Measurements from ENCODE around the gene ATP6V1G1. TPM values are rescaled to one million over a fixed set of nuclear protein-coding genes. Genes with fewer than 3 reads are reported as not detected.

ATP6V1G1 gene
- total and polyA plus RNA-seq, 2 of the 13 experiments (the other 11 are each of a cell fraction or from before 2014, with no cell fraction given): 108 to 158 TPM

- Histone ChIP-seq H3K36me3 (replicated peaks in 1 of 2; ENCODE audit: control insufficient read depth in 1 of 2, insufficient read depth in 2 of 2, low read length in 2 of 2) (peaks cover 7 to 15% of the 10 kb centered on the region in 2 experiments), H3K79me2 (ENCODE audit: insufficient read depth, low read length) (peaks cover 57% of the 10 kb centered on the region), H2AFZ (ENCODE audit: low read length) (no peak overlapping the region), H3K4me1 (ENCODE audit: insufficient read depth, low read length) (peaks cover 52% of the 10 kb centered on the region), H3K27ac (ENCODE audit: extremely low read length, insufficient read depth, low read length) (peak overlapping the region; percentile 95), H3K4me2 (ENCODE audit: low read depth, low read length) (peak overlapping the region; percentile 99), H3K27me3 (ENCODE audit: control insufficient read depth in 1 of 2, insufficient read depth in 2 of 2, low read length in 2 of 2) (peaks cover 0 to 4% of the 10 kb centered on the region in 2 experiments; a peak in 2 of 5 replicates), H3K9me3 (ENCODE audit: low read length) (no peaks in the 10 kb centered on the region), H3K9ac (ENCODE audit: insufficient read depth, low read depth, low read length) (peak overlapping the region; percentile 99), H4K20me1 (ENCODE audit: insufficient read depth, low read length) (peaks cover 41% of the 10 kb centered on the region), H3K4me3 (replicated peaks in 1 of 3; ENCODE audit: insufficient read depth in 1 of 3, low read depth in 2 of 3, low read length in 3 of 3) (peak overlapping the region; percentile 84 to 96 (median 92))
- in situ Hi-C loops (cut with HindIII; ENCODE audit: extremely low pct_ligation_motif_present, low pct_unique_long_range_greater_than_20kb): no loop called here
- intact Hi-C loops (cut with micrococcal nuclease; ENCODE audit: unreplicated experiment): loop anchor here (5.0 kb wide), 2 partner anchors 51 to 101 kb away; no protein-coding TSS in a partner anchor
- ATAC-seq: no peak
- CTCF ChIA-PET (ENCODE audit: low intra/inter-chr PET ratio, low total read pairs): no interaction called here
- DNase-seq (ENCODE audit: low spot score): no peak
- FAIRE-seq: no peak
- 3% methylated on average over 12 of the region's 12 CpGs for WGBS (ENCODE audit: low lambda C conversion rate)
- no TSS peak for BruUV-seq (replicated peaks)
- POLR2A ChIA-PET: interaction anchor here (0.8 to 2.9 kb wide), 12 partner anchors 8 to 86 kb away, joined by 4 to 47 read pairs (median 8); partner anchors contain the start of genes TMEM268 and WHRN
- TF ChIP-seq ZNF737 (CRISPR knock-in tag; IDR thresholded peaks at IDR 0.05; ENCODE audit: borderline replicate concordance): no peak
- TF ChIP-seq ZNF432 (CRISPR knock-in tag; IDR thresholded peaks at IDR 0.05; ENCODE audit: borderline replicate concordance): no peak
- no peak for TF ChIP-seq EP300 (IDR thresholded peaks at IDR 0.05; ENCODE audit: low read depth in 2 of 2, low read length in 2 of 2)
- no peak for TF ChIP-seq EP300 (CRISPR knock-in tag; IDR thresholded peaks at IDR 0.05; ENCODE audit: borderline replicate concordance)
- TF ChIP-seq ZMYM3 (CRISPR knock-in tag; IDR thresholded peaks at IDR 0.05): no peak
- no peak for TF ChIP-seq GABPB1 (CRISPR knock-in tag; IDR thresholded peaks at IDR 0.05)
- no peak for TF ChIP-seq RXRA (CRISPR knock-in tag; IDR thresholded peaks at IDR 0.05)
- no peak for TF ChIP-seq KLF9 (CRISPR knock-in tag; IDR thresholded peaks at IDR 0.05; ENCODE audit: low read depth)
- no peak for TF ChIP-seq USF2 (IDR thresholded peaks at IDR 0.05; ENCODE audit: low read depth, low read length)
- no peak for TF ChIP-seq USF2 (CRISPR knock-in tag; IDR thresholded peaks at IDR 0.05; ENCODE audit: borderline replicate concordance)
- no peak for TF ChIP-seq AGO1 (IDR thresholded peaks at IDR 0.05; ENCODE audit: low read depth, low read length, poor library complexity, severe bottlenecking)
- TF ChIP-seq RCOR2 (CRISPR knock-in tag; IDR thresholded peaks at IDR 0.05): no peak
- TF ChIP-seq TFE3 (CRISPR knock-in tag; IDR thresholded peaks at IDR 0.05): no peak
- no peak for TF ChIP-seq LBX2 (CRISPR knock-in tag; IDR thresholded peaks at IDR 0.05; ENCODE audit: borderline replicate concordance)
- no peak for TF ChIP-seq ZNF441 (CRISPR knock-in tag; IDR thresholded peaks at IDR 0.05; ENCODE audit: borderline replicate concordance)
- no peak for TF ChIP-seq NR3C1 (CRISPR knock-in tag; IDR thresholded peaks at IDR 0.05)
- no peak for TF ChIP-seq RNF219 (CRISPR knock-in tag; IDR thresholded peaks at IDR 0.05)
Observed at GRCh38 chr9:114588210-114588609, 641 bp downstream of the ATP6V1G1 start.
